A673 (cell line): ENCODE measurements around the gene INPP5E. TPM values are rescaled to one million over a fixed set of nuclear protein-coding genes. Genes with fewer than 3 reads are reported as not detected.

Experiments used
- BruUV-seq: library from RNA; stranded (reverse); fragments of 400-500 nt; replicated peaks from 2 replicates; lab custom pipeline; 2021; lab: Mats Ljungman, UMichigan
- CTCF ChIA-PET: fragments of 300-600 bp; sonication (Branson Sonifier 250); formaldehyde crosslinking; loops from one replicate; lab custom pipeline; 2022; ENCODE audit warnings: antibody characterized with exemption; lab: Charles Lee
- POLR2A ChIA-PET: fragments of 300-600 bp; sonication (Branson Sonifier 250); formaldehyde crosslinking; loops from one replicate; lab custom pipeline; 2022; ENCODE audit warnings: antibody characterized with exemption; ENCODE audit not compliant: low non-redundant PET; lab: Charles Lee
- DNase-seq: peaks from one replicate; pipeline ENCODE4 v3.0.0-alpha.2; 2015; ENCODE audit warnings: low spot score
- H3K27ac ChIP-seq: fragments of 200-600 bp; sonication (generic); 2 replicates; pipeline ENCODE4 v1.5.1; 2016; ENCODE audit warnings: mixed run types, low read depth, mild to moderate bottlenecking, mixed read lengths, antibody characterized with exemption, low read length; ENCODE audit not compliant: poor library complexity, severe bottlenecking
- H3K27me3 ChIP-seq: fragments of 200-600 bp; sonication (generic); replicated peaks from 2 replicates; pipeline ENCODE4 v1.6.1; 2017; ENCODE audit warnings: mixed run types, low read depth, mild to moderate bottlenecking, mixed read lengths, antibody characterized with exemption, low read length; ENCODE audit not compliant: insufficient read depth, poor library complexity
- H3K36me3 ChIP-seq: fragments of 200-600 bp; sonication (generic); 2 replicates; pipeline ENCODE4 v1.6.1; 2016; ENCODE audit warnings: mixed run types, mild to moderate bottlenecking, mixed read lengths, antibody characterized with exemption, low read length; ENCODE audit not compliant: insufficient read depth, poor library complexity, severe bottlenecking
- H3K4me1 ChIP-seq: fragments of 200-600 bp; sonication (generic); 2 replicates; pipeline ENCODE4 v1.6.1; 2017; ENCODE audit warnings: mixed run types, mild to moderate bottlenecking, mixed read lengths, antibody characterized with exemption, low read length; ENCODE audit not compliant: insufficient read depth, poor library complexity, severe bottlenecking
- H3K4me3 ChIP-seq: fragments of 200-600 bp; sonication (generic); 2 replicates; pipeline ENCODE4 v1.5.1; 2016; ENCODE audit warnings: low read depth, mixed run types, mild to moderate bottlenecking, mixed read lengths, low read length; ENCODE audit not compliant: poor library complexity, severe bottlenecking
- H3K9me3 ChIP-seq: fragments of 200-600 bp; sonication (generic); 2 replicates; pipeline ENCODE4 v1.6.1; 2016; ENCODE audit warnings: mixed run types, low read depth, mild to moderate bottlenecking, mixed read lengths, antibody characterized with exemption, low read length; ENCODE audit not compliant: poor library complexity, severe bottlenecking
- CTCF ChIP-seq: fragments of 300-800, 200-600 bp; sonication (generic); conservative IDR thresholded peaks from 2 replicates; pipeline ENCODE4 v1.5.1; 2017; ENCODE audit warnings: low read depth, mild to moderate bottlenecking, antibody characterized with exemption, low read length, moderate library complexity, mixed read lengths
- EZH2 ChIP-seq: fragments of 200-600 bp; sonication (generic); IDR thresholded peaks from 2 replicates; pipeline ENCODE4 v1.6.1; 2017; ENCODE audit warnings: borderline replicate concordance, low read depth, mild to moderate bottlenecking, mixed read lengths, antibody characterized with exemption, low read length; ENCODE audit not compliant: poor library complexity, severe bottlenecking
- intact Hi-C: fragments of 100-400 bp; cut with micrococcal nuclease; formaldehyde crosslinking; loops from one replicate; pipeline ENCODE4 v1.10.0; 2022; ENCODE audit not compliant: unreplicated experiment
- total RNA-seq: library from RNA; stranded (reverse); gene quantifications from 2 replicates; pipeline ENCODE4 v1.2.3, GENCODE V29; 2021

The INPP5E gene
- total RNA-seq, 1 experiment from 2014 or later, result 26.2 TPM

- no TSS peak for BruUV-seq
- CTCF ChIA-PET, result no interaction called here
- TF ChIP-seq EZH2 (no peak), CTCF (no peak)
- no peaks in the 10 kb centered on the region for H3K9me3 ChIP-seq
- peaks cover 3% of the 10 kb centered on the region for H3K4me1 ChIP-seq
- POLR2A ChIA-PET, result no interaction called here
- H3K4me3 ChIP-seq, result no peak overlapping the region
- DNase-seq, result no peak
- H3K27me3 ChIP-seq, result no peaks in the 10 kb centered on the region
- intact Hi-C loops, result no loop called here
- H3K36me3 ChIP-seq, result peaks cover 83% of the 10 kb centered on the region
- no peak overlapping the region for H3K27ac ChIP-seq
Measured at GRCh38 chr9:136416914-136417313, 22.7 kb downstream of the INPP5E start.

- TF ChIP-seq CTCF (no peak), EZH2 (no peak)
- no peak overlapping the region for H3K4me3 ChIP-seq
- intact Hi-C loops, result no loop called here
- H3K27ac ChIP-seq, result no peak overlapping the region
- no peak for DNase-seq
- H3K36me3 ChIP-seq, result peaks cover 82% of the 10 kb centered on the region
- CTCF ChIA-PET, result no interaction called here
- H3K27me3 ChIP-seq, result no peaks in the 10 kb centered on the region
- BruUV-seq, result no TSS peak
- H3K4me1 ChIP-seq, result peaks cover 8% of the 10 kb centered on the region
- H3K9me3 ChIP-seq, result no peaks in the 10 kb centered on the region
- POLR2A ChIA-PET, result no interaction called here
Measured at GRCh38 chr9:136416427-136416826, 23.2 kb downstream of the INPP5E start.

GRCh38 chr9:136412962-136413361 lies 26.7 kb downstream of the INPP5E start:
- CTCF ChIA-PET, result no interaction called here
- Histone ChIP-seq H3K36me3 (peaks cover 54% of the 10 kb centered on the region), H3K9me3 (no peaks in the 10 kb centered on the region), H3K4me3 (no peak overlapping the region), H3K4me1 (peaks cover 10% of the 10 kb centered on the region), H3K27ac (no peak overlapping the region), H3K27me3 (no peaks in the 10 kb centered on the region)
- BruUV-seq, result no TSS peak
- no peak for TF ChIP-seq CTCF
- no peak for TF ChIP-seq EZH2
- no peak for DNase-seq
- POLR2A ChIA-PET, result no interaction called here
- intact Hi-C loops, result no loop called here
